Measurements from ENCODE around the gene MBD6. TPM values are rescaled to one million over a fixed set of nuclear protein-coding genes. Genes with fewer than 3 reads are reported as not detected.
"Not testable (repeated sequence)": the region's sequence is repeated elsewhere in the genome, so short reads cannot be mapped to it uniquely, and the experiment has no call there.

MBD6 gene
- total and polyA plus RNA-seq, 11 donors: 11.4 to 43.3 (median 28.7) TPM

DNA sequence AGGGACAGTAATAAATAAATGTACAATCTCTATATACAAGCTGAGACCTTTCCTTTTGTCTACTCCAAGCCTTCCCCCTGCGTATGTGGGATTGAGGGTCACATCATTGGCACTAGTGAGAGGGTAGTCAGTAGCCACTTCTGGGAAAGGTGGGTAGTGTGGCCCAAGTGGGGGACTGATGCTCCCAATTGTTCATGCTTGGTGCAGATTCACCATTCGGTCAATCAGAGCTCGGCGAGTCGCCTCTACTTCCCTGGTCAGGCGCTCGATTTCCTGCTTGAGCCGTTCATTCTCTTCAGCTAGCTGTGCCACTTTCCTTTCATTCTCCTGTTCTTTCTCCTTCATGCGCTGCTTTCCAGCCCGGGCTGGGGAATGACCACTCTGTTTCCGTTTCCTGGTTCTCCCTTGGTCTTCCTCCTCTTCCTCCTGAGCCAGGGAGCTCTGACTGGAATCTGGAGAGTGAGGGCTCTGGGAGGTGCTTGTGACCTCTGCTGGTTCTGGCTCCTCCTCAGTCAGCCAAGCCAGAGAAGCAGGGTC is 5.9 kb upstream of the MBD6 start:
- WGBS, 4 donors: 73 to 84% (median 78%) methylated on average over 11 of the region's 11 CpGs
- Histone ChIP-seq H3K4me3 (no peak overlapping the region), H3K36me3 (peaks cover 3 to 74% (median 62%) of the 10 kb centered on the region in 9 donors), H3K27ac (peak overlapping the region in 9 of 12 donors; percentile 36 to 99 (median 94)), H3K4me1 (peaks cover 0 to 61% (median 35%) of the 10 kb centered on the region in 12 donors), H3K27me3 (no peaks in the 10 kb centered on the region), H3K9me3 (no peaks in the 10 kb centered on the region)
- TF ChIP-seq, protein P1, sequence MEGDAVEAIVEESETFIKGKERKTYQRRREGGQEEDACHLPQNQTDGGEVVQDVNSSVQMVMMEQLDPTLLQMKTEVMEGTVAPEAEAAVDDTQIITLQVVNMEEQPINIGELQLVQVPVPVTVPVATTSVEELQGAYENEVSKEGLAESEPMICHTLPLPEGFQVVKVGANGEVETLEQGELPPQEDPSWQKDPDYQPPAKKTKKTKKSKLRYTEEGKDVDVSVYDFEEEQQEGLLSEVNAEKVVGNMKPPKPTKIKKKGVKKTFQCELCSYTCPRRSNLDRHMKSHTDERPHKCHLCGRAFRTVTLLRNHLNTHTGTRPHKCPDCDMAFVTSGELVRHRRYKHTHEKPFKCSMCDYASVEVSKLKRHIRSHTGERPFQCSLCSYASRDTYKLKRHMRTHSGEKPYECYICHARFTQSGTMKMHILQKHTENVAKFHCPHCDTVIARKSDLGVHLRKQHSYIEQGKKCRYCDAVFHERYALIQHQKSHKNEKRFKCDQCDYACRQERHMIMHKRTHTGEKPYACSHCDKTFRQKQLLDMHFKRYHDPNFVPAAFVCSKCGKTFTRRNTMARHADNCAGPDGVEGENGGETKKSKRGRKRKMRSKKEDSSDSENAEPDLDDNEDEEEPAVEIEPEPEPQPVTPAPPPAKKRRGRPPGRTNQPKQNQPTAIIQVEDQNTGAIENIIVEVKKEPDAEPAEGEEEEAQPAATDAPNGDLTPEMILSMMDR (IDR thresholded peaks at IDR 0.05): no peak
- no peak for TF ChIP-seq POLR2A (IDR thresholded peaks at IDR 0.05)
- intact Hi-C loops (cut with DNase I): loop anchor here in 1 of 10 donors (5.0 kb wide), 1 partner anchor 829 kb away; the partner anchor contains the start of gene PTGES3
- DNase-seq (no peak), ATAC-seq (no peak)

DNA sequence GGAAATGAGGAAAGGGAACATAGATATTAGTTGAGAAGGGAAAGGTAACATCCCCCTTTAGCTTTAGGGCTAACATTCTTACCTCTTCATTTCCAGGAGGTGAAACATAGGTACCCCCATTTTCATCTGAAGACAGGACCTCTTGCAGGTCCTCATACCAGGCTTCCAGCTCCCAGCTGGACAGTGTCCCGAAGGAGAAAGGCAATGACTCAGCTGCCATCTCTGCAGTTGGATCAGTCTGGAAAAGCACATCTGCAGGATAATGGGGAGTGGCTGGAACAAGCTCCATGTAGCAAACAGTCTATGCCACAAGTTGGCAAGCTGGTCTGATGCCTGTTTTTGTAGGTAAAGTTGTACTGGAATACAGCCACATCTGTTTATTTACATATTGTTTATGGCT is 5.4 kb upstream of the MBD6 start:
- peak in 1 of 5 donors; percentile 39 for DNase-seq
- Histone ChIP-seq H3K27ac (peak overlapping the region in 10 of 12 donors; percentile 36 to 100 (median 94)), H3K27me3 (no peaks in the 10 kb centered on the region), H3K4me3 (peak overlapping the region in 4 of 12 donors; percentile 75 to 99 (median 87)), H3K36me3 (peaks cover 3 to 69% (median 57%) of the 10 kb centered on the region in 9 donors), H3K9me3 (no peaks in the 10 kb centered on the region), H3K4me1 (peaks cover 0 to 66% (median 40%) of the 10 kb centered on the region in 12 donors)
- TF ChIP-seq POLR2A (IDR thresholded peaks at IDR 0.05): no peak
- TF ChIP-seq, protein P1 (IDR thresholded peaks at IDR 0.05): no peak
- 18 to 69% (median 45%) methylated on average over 1 of the region's 1 CpG for WGBS, 4 donors
- ATAC-seq: no peak
- intact Hi-C loops (cut with DNase I): loop anchor here in 1 of 10 donors (5.0 kb wide), 1 partner anchor 830 kb away; the partner anchor contains the start of gene PTGES3

GRCh38 chr12:57517718-57518117 is 4.9 kb upstream of the MBD6 start:
- DNase-seq, ATAC-seq, H3K27me3 ChIP-seq, H3K9me3 ChIP-seq: not testable (repeated sequence)
- Histone ChIP-seq H3K36me3 (peaks cover 1 to 64% (median 51%) of the 10 kb centered on the region in 9 donors), H3K27ac (peak overlapping the region in 11 of 12 donors; percentile 37 to 100 (median 95)), H3K4me3 (peak overlapping the region in 9 of 12 donors; percentile 71 to 99 (median 80)), H3K4me1 (peaks cover 0 to 67% (median 41%) of the 10 kb centered on the region in 12 donors)
- intact Hi-C loops (cut with DNase I): loop anchor here in 1 of 10 donors (5.0 kb wide), 1 partner anchor 830 kb away; the partner anchor contains the start of gene PTGES3
- WGBS, 4 donors: 77 to 83% (median 79%) methylated on average over 10 of the region's 10 CpGs

DNA sequence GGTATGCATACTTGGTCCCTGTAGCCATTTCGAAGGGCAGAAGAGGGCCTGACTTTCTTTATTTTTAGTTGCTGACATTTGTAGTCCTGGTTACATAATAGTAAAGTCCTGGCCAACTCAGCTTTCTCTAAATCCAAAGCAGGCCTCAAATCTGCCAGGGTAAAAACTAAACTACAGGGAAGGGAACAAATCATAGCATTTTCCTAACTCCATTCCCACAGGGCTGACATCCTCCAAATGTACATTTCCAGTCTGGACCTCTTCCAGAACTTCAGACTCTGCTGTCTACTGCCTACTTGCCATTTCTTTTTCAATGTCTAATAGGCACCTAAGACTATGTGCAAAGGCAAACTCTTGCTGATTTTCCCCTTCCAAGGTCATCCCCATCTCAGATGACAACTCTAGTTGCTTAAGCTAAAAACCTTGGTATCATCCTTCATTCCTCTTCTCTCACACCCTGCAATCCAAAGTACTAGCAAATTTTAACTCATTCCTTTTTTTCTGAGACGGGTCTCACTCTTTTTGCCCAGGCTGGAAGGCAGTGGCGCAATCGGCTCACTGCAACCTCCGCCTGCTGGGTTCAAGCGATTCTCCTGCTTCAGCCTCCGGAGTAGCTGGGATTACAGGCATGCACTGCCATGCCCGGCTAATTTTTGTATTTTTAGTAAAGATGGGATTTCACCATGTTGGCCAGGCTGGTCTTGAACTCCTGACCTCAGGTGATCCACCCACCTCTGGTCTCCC is 4.3 kb upstream of the MBD6 start:
- no peaks in the 10 kb centered on the region for H3K9me3 ChIP-seq
- DNase-seq (no peak), ATAC-seq (no peak)
- peak overlapping the region; percentile 59 to 100 (median 96) for H3K27ac ChIP-seq
- H3K4me3 ChIP-seq: peak overlapping the region; percentile 64 to 99 (median 77)
- TF ChIP-seq, protein P1 (IDR thresholded peaks at IDR 0.05): no peak
- TF ChIP-seq POLR2A (IDR thresholded peaks at IDR 0.05): no peak
- intact Hi-C loops (cut with DNase I): loop anchor here in 1 of 10 donors (5.0 kb wide), 1 partner anchor 831 kb away; the partner anchor contains the start of gene PTGES3
- WGBS, 4 donors: 41 to 52% (median 44%) methylated on average over 8 of the region's 8 CpGs
- peaks cover 0 to 58% (median 45%) of the 10 kb centered on the region in 9 donors for H3K36me3 ChIP-seq
- H3K4me1 ChIP-seq: peaks cover 0 to 68% (median 42%) of the 10 kb centered on the region in 12 donors
- no peaks in the 10 kb centered on the region for H3K27me3 ChIP-seq

All from heart left ventricle (tissue), 16 donors.